Mucosa of descending colon (tissue), 3 donors: ENCODE results near the gene ACTN3. TPM values are rescaled to one million over a fixed set of nuclear protein-coding genes. Genes with fewer than 3 reads are reported as not detected.
A peak's percentile ranks its signal among the peaks of the same experiment; 100 is the strongest.

Experiments used
- ATAC-seq: fragments of 200-7000 bp; cut with Tn5 transposase; one replicate; pipeline ENCODE4 v1.9.1; 2020; ENCODE audit warnings: mild to moderate bottlenecking, moderate library complexity
- DNase-seq, 3 donors: peaks; one replicate each; pipeline ENCODE4 v3.0.0-alpha.2; 2020
- H3K36me3 ChIP-seq: fragments of 200-600 bp; one replicate; pipeline ENCODE4 v1.8.0; 2021; ENCODE audit warnings: low read depth, mild to moderate bottlenecking
- H3K4me1 ChIP-seq: fragments of 200-600 bp; one replicate; pipeline ENCODE4 v1.8.0; 2021; ENCODE audit warnings: low read depth, mild to moderate bottlenecking
- H3K4me3 ChIP-seq: fragments of 200-600 bp; one replicate; pipeline ENCODE4 v1.8.0; 2021; ENCODE audit warnings: mild to moderate bottlenecking
- H3K9me3 ChIP-seq: fragments of 200-600 bp; one replicate; pipeline ENCODE4 v1.8.0; 2021; ENCODE audit warnings: mild to moderate bottlenecking
- intact Hi-C, 2 donors: fragments of 100-400 bp; cut with DNase I in 1 of 2; cut with micrococcal nuclease in 1 of 2; formaldehyde crosslinking; loops; one replicate each; pipeline versions ENCODE4 v1.11.0 to v1.11.1; 2022; cut with DNase I, micrococcal nuclease
- total RNA-seq, 3 donors: library from RNA; stranded (reverse); fragmentation: NEBNext Ultra II Directional in 2 of 3; extraction: Animal tissue kit (Norgen Biotek cat#: 25700) in 2 of 3; gene quantifications; one replicate each; pipeline versions ENCODE4 v1.2.1 to v1.2.4, GENCODE V29; 2021 to 2023
- TF ChIP-seq, protein P1 (sequence below): fragments of 200-600 bp; IDR thresholded peaks from one replicate; pipeline ENCODE4 v1.8.0; 2022; ENCODE audit warnings: antibody characterized with exemption, mild to moderate bottlenecking
- donor health status: DM: no; HTN: no; CAD: no; lungs with moderate emphysema.
- donor health status: DM: no; HTN: no; CAD: no.
- donor health status: DM: no; HTN: yes; CAD: no.

The ACTN3 gene
- total RNA-seq, 3 donors from 2014 or later = 0.09 TPM; not detected in 2

DNA sequence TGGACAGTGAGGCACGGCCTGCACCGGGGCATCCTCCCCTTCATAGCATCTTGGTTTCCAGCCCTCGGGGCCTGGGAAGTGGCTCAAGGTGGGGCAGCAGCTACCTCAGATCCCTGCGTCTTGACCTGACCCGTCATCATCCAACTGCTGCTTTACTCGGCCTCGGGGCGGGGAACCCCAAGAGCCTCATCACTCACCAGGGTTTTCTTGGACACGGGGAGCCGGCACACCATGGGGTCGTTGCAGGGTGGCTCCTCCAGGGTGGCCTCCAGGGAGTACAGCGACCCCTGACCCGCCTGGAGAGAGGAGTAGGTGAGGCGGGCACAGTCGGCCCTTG, 21.1 kb downstream of the ACTN3 start:
- no peaks in the 10 kb centered on the region for H3K9me3 ChIP-seq
- no peak overlapping the region for H3K4me3 ChIP-seq
- H3K36me3 ChIP-seq = no peaks in the 10 kb centered on the region
- intact Hi-C loops = no loop called here
- DNase-seq = no peak
- ATAC-seq = no peak
- H3K4me1 ChIP-seq = peaks cover 4% of the 10 kb centered on the region
- TF ChIP-seq, protein P1, sequence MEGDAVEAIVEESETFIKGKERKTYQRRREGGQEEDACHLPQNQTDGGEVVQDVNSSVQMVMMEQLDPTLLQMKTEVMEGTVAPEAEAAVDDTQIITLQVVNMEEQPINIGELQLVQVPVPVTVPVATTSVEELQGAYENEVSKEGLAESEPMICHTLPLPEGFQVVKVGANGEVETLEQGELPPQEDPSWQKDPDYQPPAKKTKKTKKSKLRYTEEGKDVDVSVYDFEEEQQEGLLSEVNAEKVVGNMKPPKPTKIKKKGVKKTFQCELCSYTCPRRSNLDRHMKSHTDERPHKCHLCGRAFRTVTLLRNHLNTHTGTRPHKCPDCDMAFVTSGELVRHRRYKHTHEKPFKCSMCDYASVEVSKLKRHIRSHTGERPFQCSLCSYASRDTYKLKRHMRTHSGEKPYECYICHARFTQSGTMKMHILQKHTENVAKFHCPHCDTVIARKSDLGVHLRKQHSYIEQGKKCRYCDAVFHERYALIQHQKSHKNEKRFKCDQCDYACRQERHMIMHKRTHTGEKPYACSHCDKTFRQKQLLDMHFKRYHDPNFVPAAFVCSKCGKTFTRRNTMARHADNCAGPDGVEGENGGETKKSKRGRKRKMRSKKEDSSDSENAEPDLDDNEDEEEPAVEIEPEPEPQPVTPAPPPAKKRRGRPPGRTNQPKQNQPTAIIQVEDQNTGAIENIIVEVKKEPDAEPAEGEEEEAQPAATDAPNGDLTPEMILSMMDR = no peak

DNA sequence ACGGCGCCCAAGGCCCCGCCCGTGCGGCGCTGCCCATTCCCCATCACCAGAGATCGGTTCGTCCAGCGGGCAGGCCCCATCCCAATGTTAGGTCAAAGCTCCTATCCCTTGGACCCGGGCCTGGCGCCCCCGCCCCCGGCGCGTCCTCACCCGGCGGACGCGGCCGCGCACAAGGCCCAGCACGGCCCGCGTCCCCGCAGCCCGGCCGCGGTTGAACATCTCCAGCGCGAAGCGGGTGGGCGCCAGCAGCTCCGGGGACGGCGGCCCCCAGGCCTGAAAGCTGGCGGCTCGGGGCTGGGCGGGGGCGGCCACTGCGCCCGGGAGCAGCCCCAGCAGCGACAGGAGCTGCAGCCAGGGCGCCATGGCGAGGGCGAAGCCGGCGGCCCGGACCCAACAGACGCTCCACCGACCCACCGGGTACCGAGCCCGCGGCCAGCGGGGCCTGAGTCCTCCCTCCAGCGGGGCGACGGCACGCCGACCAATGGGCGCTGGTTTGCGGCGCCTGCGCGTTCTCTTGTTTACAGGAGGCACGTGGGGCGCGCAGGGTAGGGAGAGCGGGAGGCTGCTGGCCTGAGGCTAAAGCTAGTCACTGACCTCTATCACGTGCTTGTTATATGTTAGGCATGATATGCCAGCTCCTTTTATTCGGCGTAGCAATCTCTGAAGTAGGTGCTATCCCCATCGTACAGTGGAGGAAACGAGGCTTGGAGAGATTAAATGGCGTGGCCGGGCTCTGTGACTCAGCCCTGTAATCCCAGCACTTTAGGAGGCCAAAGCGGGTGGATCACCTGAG, 21.6 kb downstream of the ACTN3 start, which contains the start of gene CTSF:
CTSF (minus strand) TSS at position 483 of the 793 bp plus-strand sequence; CDS start at position 363, 120 bp downstream.
- Histone ChIP-seq H3K36me3 (no peaks in the 10 kb centered on the region), H3K4me3 (peak within 1 kb of the TSS; percentile 17), H3K9me3 (no peaks in the 10 kb centered on the region), H3K4me1 (peaks cover 4% of the 10 kb centered on the region)
- intact Hi-C loops = no loop called here
- TF ChIP-seq, protein P1 = no peak
- DNase-seq = peak; percentile 83 to 86 (median 85)
- ATAC-seq = peak; percentile 94

GRCh38 chr11:66569076-66569475, 22.4 kb downstream of the ACTN3 start:
- ATAC-seq (no peak), DNase-seq (no peak)
- Histone ChIP-seq H3K4me3 (no peak overlapping the region), H3K4me1 (peaks cover 4% of the 10 kb centered on the region), H3K36me3 (no peaks in the 10 kb centered on the region), H3K9me3 (no peaks in the 10 kb centered on the region)
- intact Hi-C loops = no loop called here
- TF ChIP-seq, protein P1 = no peak

GRCh38 chr11:66570079-66570849, 23.6 kb downstream of the ACTN3 start:
- DNase-seq (no peak), ATAC-seq (no peak)
- TF ChIP-seq, protein P1 = no peak
- Histone ChIP-seq H3K4me3 (no peak overlapping the region), H3K36me3 (no peaks in the 10 kb centered on the region), H3K9me3 (no peaks in the 10 kb centered on the region), H3K4me1 (peaks cover 4% of the 10 kb centered on the region)
- intact Hi-C loops = no loop called here

GRCh38 chr11:66570850-66571180, 24.1 kb downstream of the ACTN3 start:
- intact Hi-C loops = no loop called here
- Histone ChIP-seq H3K9me3 (no peaks in the 10 kb centered on the region), H3K4me3 (no peak overlapping the region), H3K36me3 (no peaks in the 10 kb centered on the region), H3K4me1 (peaks cover 4% of the 10 kb centered on the region)
- no peak for DNase-seq
- TF ChIP-seq, protein P1 = no peak
- ATAC-seq = no peak
